GM12892 (cell line): Measurements from ENCODE around the gene PARL.

Experiments used
- POLR2A ChIP-seq: IDR thresholded peaks from 2 replicates; pipeline ENCODE4 v1.6.1; 2011; ENCODE audit warnings: low read depth, low read length, control low read depth
- POLR2AphosphoS5 ChIP-seq: IDR thresholded peaks from 2 replicates; pipeline ENCODE4 v1.6.1; 2011; ENCODE audit warnings: low read depth, low read length, control low read depth
- TAF1 ChIP-seq: IDR thresholded peaks from 2 replicates; pipeline ENCODE4 v1.6.1; 2011; ENCODE audit warnings: low read depth, mild to moderate bottlenecking, control low read depth, low read length, borderline replicate concordance

DNA sequence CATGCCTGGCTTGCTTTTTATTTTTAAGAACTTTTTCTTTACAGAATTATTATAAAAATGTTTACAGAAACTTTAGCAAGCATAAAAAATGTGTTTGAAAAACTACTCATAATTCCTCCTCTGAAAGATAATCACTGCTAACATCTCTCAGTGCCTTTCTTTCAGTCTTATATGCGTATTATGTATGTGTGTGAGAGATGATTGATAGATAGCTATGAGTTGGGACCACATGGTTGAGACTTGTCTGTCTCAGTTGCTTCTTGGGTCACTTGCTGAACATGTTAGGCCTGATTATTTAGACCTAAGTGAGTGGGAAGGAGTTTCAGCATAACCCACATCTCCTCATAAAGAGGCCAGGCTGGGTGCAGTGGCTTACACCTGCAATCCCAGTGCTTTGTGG, 70.4 kb downstream of the PARL start:
- TF ChIP-seq POLR2A (no peak), POLR2AphosphoS5 (no peak), TAF1 (no peak)
